BLaER1 (cell line): ENCODE measurements around the gene AFAP1.
A peak's percentile ranks its signal among the peaks of the same experiment; 100 is the strongest.

Source experiments
- H3K27ac ChIP-seq: shearing (Covaris generic); formaldehyde crosslinking; 2 replicates; pipeline ENCODE4 v1.8.1; 2022
- H3K27me3 ChIP-seq: shearing (Covaris generic); formaldehyde crosslinking; 2 replicates; pipeline ENCODE4 v1.8.1; 2022
- H3K36me3 ChIP-seq: shearing (Covaris generic); formaldehyde crosslinking; 2 replicates; pipeline ENCODE4 v1.8.1; 2022
- H3K4me1 ChIP-seq: shearing (Covaris generic); formaldehyde crosslinking; 2 replicates; pipeline ENCODE4 v1.8.1; 2022
- H3K4me2 ChIP-seq: shearing (Covaris generic); formaldehyde crosslinking; 2 replicates; pipeline ENCODE4 v1.8.1; 2022
- H3K4me3 ChIP-seq: shearing (Covaris generic); formaldehyde crosslinking; 2 replicates; pipeline ENCODE4 v1.8.1; 2022
- H3K9ac ChIP-seq: shearing (Covaris generic); formaldehyde crosslinking; 2 replicates; pipeline ENCODE4 v1.8.1; 2022
- H3K9me3 ChIP-seq: shearing (Covaris generic); formaldehyde crosslinking; 2 replicates; pipeline ENCODE4 v1.8.1; 2022
- H4K20me1 ChIP-seq: shearing (Covaris generic); formaldehyde crosslinking; 2 replicates; pipeline ENCODE4 v1.8.1; 2022
- Cebpa-rat ChIP-seq: shearing (Covaris generic); IDR thresholded peaks from 2 replicates; pipeline ENCODE4 v1.8.1; 2022

AFAP1 gene

GRCh38 chr4:7786040-7786439 lies 153.6 kb downstream of the AFAP1 start:
- Histone ChIP-seq H3K36me3 (no peaks in the 10 kb centered on the region), H3K27me3 (no peaks in the 10 kb centered on the region), H3K4me3 (no peak overlapping the region), H3K4me1 (peaks cover 34% of the 10 kb centered on the region), H4K20me1 (no peaks in the 10 kb centered on the region), H3K9ac (no peak overlapping the region), H3K27ac (no peak overlapping the region), H3K9me3 (no peaks in the 10 kb centered on the region), H3K4me2 (no peak overlapping the region)
- no peak for TF ChIP-seq Cebpa-rat

- H4K20me1 ChIP-seq: no peaks in the 10 kb centered on the region
- no peak overlapping the region for H3K4me3 ChIP-seq
- no peaks in the 10 kb centered on the region for H3K36me3 ChIP-seq
- H3K9me3 ChIP-seq: no peaks in the 10 kb centered on the region
- no peak for TF ChIP-seq Cebpa-rat
- H3K4me1 ChIP-seq: peaks cover 35% of the 10 kb centered on the region
- H3K9ac ChIP-seq: no peak overlapping the region
- H3K27me3 ChIP-seq: no peaks in the 10 kb centered on the region
- H3K27ac ChIP-seq: no peak overlapping the region
- no peak overlapping the region for H3K4me2 ChIP-seq
These were observed 154.6 kb downstream of the AFAP1 start for GRCh38 chr4:7785017-7785416.

GRCh38 chr4:7784131-7784870 lies 155.4 kb downstream of the AFAP1 start:
- H3K27ac ChIP-seq: 0 out of 2 replicates have a peak overlapping the region, but pooled peaks have one; percentile 12
- no peak for TF ChIP-seq Cebpa-rat
- no peak overlapping the region for H3K9ac ChIP-seq
- no peaks in the 10 kb centered on the region for H4K20me1 ChIP-seq
- H3K36me3 ChIP-seq: no peaks in the 10 kb centered on the region
- H3K4me2 ChIP-seq: peak overlapping the region; percentile 23
- peaks cover 35% of the 10 kb centered on the region for H3K4me1 ChIP-seq
- no peaks in the 10 kb centered on the region for H3K9me3 ChIP-seq
- H3K27me3 ChIP-seq: no peaks in the 10 kb centered on the region
- no peak overlapping the region for H3K4me3 ChIP-seq

DNA sequence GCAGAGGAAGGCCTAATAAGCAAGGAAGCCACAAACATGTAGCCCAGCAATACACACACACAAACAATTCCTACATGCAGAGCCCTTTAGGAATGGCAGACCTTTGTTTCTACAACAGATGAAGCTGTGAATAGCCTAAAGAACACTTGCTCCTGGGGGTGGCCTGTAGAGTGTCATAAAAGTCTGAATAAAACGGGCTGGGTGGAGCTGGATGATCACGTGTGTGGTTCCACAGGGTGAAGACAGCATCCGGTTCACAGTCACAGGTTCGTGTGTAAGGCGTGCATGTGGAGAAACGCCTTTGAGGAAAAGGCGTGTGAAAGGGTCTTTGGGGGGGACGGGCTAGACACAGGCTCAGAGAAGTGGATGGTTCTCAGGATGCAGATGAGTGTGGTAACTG lies 156.1 kb downstream of the AFAP1 start:
- 0 out of 2 replicates have a peak overlapping the region, but pooled peaks have one; percentile 12 for H3K27ac ChIP-seq
- H3K9me3 ChIP-seq: no peaks in the 10 kb centered on the region
- no peaks in the 10 kb centered on the region for H4K20me1 ChIP-seq
- H3K4me3 ChIP-seq: no peak overlapping the region
- H3K4me1 ChIP-seq: peaks cover 35% of the 10 kb centered on the region
- H3K36me3 ChIP-seq: peaks cover under 1% of the 10 kb centered on the region
- no peak for TF ChIP-seq Cebpa-rat
- H3K9ac ChIP-seq: no peak overlapping the region
- H3K27me3 ChIP-seq: no peaks in the 10 kb centered on the region
- H3K4me2 ChIP-seq: peak overlapping the region; percentile 23

DNA sequence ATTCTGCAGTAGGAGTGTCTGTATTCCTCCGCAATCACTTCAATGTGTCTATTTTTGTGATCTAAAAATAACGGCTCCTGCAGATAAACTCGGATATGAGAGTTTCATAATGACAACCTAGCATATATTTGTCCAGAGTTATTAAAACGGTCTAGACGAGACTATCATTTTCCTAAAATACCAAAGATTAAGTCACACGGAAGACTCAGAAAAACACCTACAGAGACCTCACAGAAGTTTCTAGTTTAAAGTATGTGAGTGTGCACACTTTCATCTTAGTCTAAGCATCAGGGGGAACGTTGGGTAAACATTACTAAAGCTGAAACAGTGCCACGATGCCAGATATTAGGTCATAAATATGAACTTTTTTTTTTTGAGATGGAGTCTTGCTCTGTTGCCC lies 156.9 kb downstream of the AFAP1 start:
- H3K4me3 ChIP-seq: no peak overlapping the region
- TF ChIP-seq Cebpa-rat: no peak
- H4K20me1 ChIP-seq: no peaks in the 10 kb centered on the region
- no peaks in the 10 kb centered on the region for H3K27me3 ChIP-seq
- peaks cover 8% of the 10 kb centered on the region for H3K36me3 ChIP-seq
- H3K4me1 ChIP-seq: peaks cover 35% of the 10 kb centered on the region
- H3K4me2 ChIP-seq: peak overlapping the region; percentile 58
- no peak overlapping the region for H3K9ac ChIP-seq
- no peaks in the 10 kb centered on the region for H3K9me3 ChIP-seq
- no peak overlapping the region for H3K27ac ChIP-seq

GRCh38 chr4:7781993-7782392 lies 157.7 kb downstream of the AFAP1 start:
- peak overlapping the region; percentile 58 for H3K4me2 ChIP-seq
- H3K27ac ChIP-seq: no peak overlapping the region

DNA sequence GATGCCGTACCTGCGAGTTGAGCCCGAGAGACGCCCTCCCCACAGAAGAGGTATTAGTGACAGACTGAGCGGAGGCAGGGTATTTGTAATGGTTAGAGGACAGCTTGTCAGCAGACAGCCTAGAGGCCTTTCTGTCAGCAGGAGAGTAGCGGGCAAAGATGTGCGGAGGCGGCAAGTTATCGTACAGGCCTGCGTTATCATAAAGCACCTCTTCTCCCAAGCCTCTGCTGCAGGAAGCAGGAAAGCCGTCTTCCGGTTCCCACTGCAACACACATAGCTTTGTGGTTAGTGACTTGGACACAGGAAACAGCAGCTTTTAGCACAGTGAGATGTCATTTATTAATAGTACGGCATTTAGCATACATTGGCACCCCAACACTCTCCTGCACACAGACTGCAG lies 158.3 kb downstream of the AFAP1 start:
- Histone ChIP-seq H3K27ac (no peak overlapping the region), H3K4me1 (peaks cover 35% of the 10 kb centered on the region), H3K36me3 (peaks cover 16% of the 10 kb centered on the region), H3K4me3 (no peak overlapping the region), H3K9me3 (no peaks in the 10 kb centered on the region), H3K27me3 (no peaks in the 10 kb centered on the region), H3K4me2 (peak overlapping the region; percentile 58), H4K20me1 (no peaks in the 10 kb centered on the region), H3K9ac (no peak overlapping the region)
- TF ChIP-seq Cebpa-rat: no peak

More at GRCh38 chr4:7781993-7782392, 157.7 kb downstream of the AFAP1 start:
- Histone ChIP-seq H3K9me3 (no peaks in the 10 kb centered on the region), H3K27me3 (no peaks in the 10 kb centered on the region), H3K4me3 (no peak overlapping the region), H3K4me1 (peaks cover 35% of the 10 kb centered on the region), H3K36me3 (peaks cover 16% of the 10 kb centered on the region), H4K20me1 (no peaks in the 10 kb centered on the region), H3K9ac (no peak overlapping the region; the same call in 1 of the 2 replicates)
- no peak for TF ChIP-seq Cebpa-rat

DNA sequence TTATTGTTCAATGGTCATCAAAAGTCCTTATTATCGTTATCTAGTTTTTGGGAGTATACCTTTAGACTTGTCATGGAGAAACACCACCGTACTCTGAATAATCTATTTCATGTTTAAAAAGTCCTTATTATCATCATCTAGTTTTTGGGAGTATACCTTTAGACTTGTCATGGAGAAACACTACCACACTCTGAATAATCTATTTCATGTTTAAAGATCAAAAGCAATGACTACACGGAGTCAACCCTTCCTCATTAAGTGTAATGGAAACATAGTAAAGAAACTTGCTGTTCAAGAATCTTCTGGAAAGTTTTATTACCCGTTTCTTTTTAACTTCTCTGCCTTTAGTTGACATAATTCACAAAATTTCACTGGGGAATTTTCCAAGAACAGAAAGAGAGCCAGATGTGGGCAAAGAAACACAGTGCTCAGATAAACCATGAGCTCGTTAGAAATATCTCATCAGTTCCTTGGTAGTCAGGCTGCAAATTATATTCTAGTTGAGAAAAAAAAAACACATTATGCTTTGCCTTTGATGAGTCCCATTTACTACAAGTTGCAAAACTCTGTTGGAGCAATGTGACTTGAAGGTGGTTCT lies 158.8 kb downstream of the AFAP1 start:
- Histone ChIP-seq H4K20me1 (no peaks in the 10 kb centered on the region), H3K4me2 (peak overlapping the region; percentile 58; the same call in 1 of the 2 replicates), H3K4me1 (peaks cover 35% of the 10 kb centered on the region), H3K27me3 (no peaks in the 10 kb centered on the region), H3K27ac (no peak overlapping the region), H3K9ac (no peak overlapping the region), H3K9me3 (no peaks in the 10 kb centered on the region), H3K36me3 (peaks cover 16% of the 10 kb centered on the region), H3K4me3 (no peak overlapping the region)
- no peak for TF ChIP-seq Cebpa-rat

- no peak overlapping the region for H3K27ac ChIP-seq
- no peak overlapping the region for H3K9ac ChIP-seq
- no peak overlapping the region for H3K4me3 ChIP-seq
- H3K9me3 ChIP-seq: no peaks in the 10 kb centered on the region
- no peaks in the 10 kb centered on the region for H3K27me3 ChIP-seq
- no peak for TF ChIP-seq Cebpa-rat
- H4K20me1 ChIP-seq: no peaks in the 10 kb centered on the region
- no peak overlapping the region for H3K4me2 ChIP-seq
- H3K4me1 ChIP-seq: peaks cover 35% of the 10 kb centered on the region
- peaks cover 21% of the 10 kb centered on the region for H3K36me3 ChIP-seq
These were observed 160.3 kb downstream of the AFAP1 start for GRCh38 chr4:7779432-7779768.
